HG03039 (cell line): Measurements from ENCODE around the gene NT5DC2.

Experiments used
- ATAC-seq: cut with Tn5 transposase; IDR thresholded peaks from one replicate; pipeline ENCODE4 v1.9.1; 2021; ENCODE audit warnings: mild to moderate bottlenecking, moderate library complexity; ENCODE audit not compliant: unreplicated experiment

The NT5DC2 gene

GRCh38 chr3:52525680-52526561, 7.7 kb downstream of the NT5DC2 start:
- ATAC-seq: no peak

- ATAC-seq: no peak
Measured at GRCh38 chr3:52524752-52525679, 8.6 kb downstream of the NT5DC2 start.

- ATAC-seq: no peak
Measured at GRCh38 chr3:52524258-52524751, 9.4 kb downstream of the NT5DC2 start.

GRCh38 chr3:52523386-52524257, 10.0 kb downstream of the NT5DC2 start:
- ATAC-seq: no peak

GRCh38 chr3:52522651-52523251, 10.9 kb downstream of the NT5DC2 start:
- no peak for ATAC-seq

- no peak for ATAC-seq
Measured at GRCh38 chr3:52521881-52522650, 11.6 kb downstream of the NT5DC2 start.

- ATAC-seq: no peak
Measured at GRCh38 chr3:52521488-52521824, 12.2 kb downstream of the NT5DC2 start.

- no peak for ATAC-seq
Measured at GRCh38 chr3:52520716-52521487, 12.8 kb downstream of the NT5DC2 start.

GRCh38 chr3:52520141-52520667, 13.5 kb downstream of the NT5DC2 start:
- no peak for ATAC-seq

GRCh38 chr3:52519445-52520140, 14.1 kb downstream of the NT5DC2 start:
- ATAC-seq: no peak

- ATAC-seq: no peak
Measured at GRCh38 chr3:52518723-52519444, 14.8 kb downstream of the NT5DC2 start.

GRCh38 chr3:52517796-52518722, 15.6 kb downstream of the NT5DC2 start:
- no peak for ATAC-seq

GRCh38 chr3:52516509-52517195, 17.0 kb downstream of the NT5DC2 start:
- no peak for ATAC-seq

GRCh38 chr3:52515192-52515591, 18.5 kb downstream of the NT5DC2 start:
- ATAC-seq: no peak

GRCh38 chr3:52514576-52514975, 19.1 kb downstream of the NT5DC2 start:
- no peak for ATAC-seq

- ATAC-seq: no peak
Measured at GRCh38 chr3:52513281-52513680, 20.4 kb downstream of the NT5DC2 start.
